Chondrocyte (in vitro differentiated cells): ENCODE data around the gene ZNF628. TPM values are rescaled to one million over a fixed set of nuclear protein-coding genes. Genes with fewer than 3 reads are reported as not detected.
A peak's percentile ranks its signal among the peaks of the same experiment; 100 is the strongest.

Experiments used
- DNase-seq: peaks from one replicate; pipeline ENCODE4 v3.0.0; 2021; ENCODE audit warnings: mixed read lengths, low spot score
- H3K27ac Mint-ChIP-seq: one replicate; pipeline ENCODE4 v1.8.0; 2021; ENCODE audit warnings: mild to moderate bottlenecking, moderate library complexity, mixed read lengths; ENCODE audit not compliant: unreplicated experiment
- H3K27me3 Mint-ChIP-seq: 2 replicates; pipeline ENCODE4 v1.8.0; 2021; ENCODE audit warnings: low read depth, mixed read lengths
- H3K36me3 Mint-ChIP-seq: 2 replicates; pipeline ENCODE4 v1.8.0; 2021; ENCODE audit warnings: low read depth, mixed read lengths
- H3K4me1 Mint-ChIP-seq: 2 replicates; pipeline ENCODE4 v1.8.0; 2021; ENCODE audit warnings: low read depth, mild to moderate bottlenecking, mixed read lengths
- H3K4me3 Mint-ChIP-seq: one replicate; pipeline ENCODE4 v1.8.0; 2021; ENCODE audit warnings: mild to moderate bottlenecking, moderate library complexity, mixed read lengths; ENCODE audit not compliant: unreplicated experiment
- H3K9me3 Mint-ChIP-seq: 2 replicates; pipeline ENCODE4 v1.8.0; 2021; ENCODE audit warnings: low read depth, mixed read lengths
- total RNA-seq: library from RNA; stranded (reverse); gene quantifications from 3 replicates; pipeline ENCODE4 v1.2.1, GENCODE V29; 2021
- TF ChIP-seq, protein P1 (sequence below): fragments of 200-600 bp; sonication (generic); IDR thresholded peaks from 2 replicates; pipeline ENCODE4 v1.5.0; 2021; ENCODE audit warnings: antibody characterized with exemption, mild to moderate bottlenecking, moderate library complexity

The ZNF628 gene
- total RNA-seq, 1 donor from 2014 or later, result 9.4 TPM

DNA sequence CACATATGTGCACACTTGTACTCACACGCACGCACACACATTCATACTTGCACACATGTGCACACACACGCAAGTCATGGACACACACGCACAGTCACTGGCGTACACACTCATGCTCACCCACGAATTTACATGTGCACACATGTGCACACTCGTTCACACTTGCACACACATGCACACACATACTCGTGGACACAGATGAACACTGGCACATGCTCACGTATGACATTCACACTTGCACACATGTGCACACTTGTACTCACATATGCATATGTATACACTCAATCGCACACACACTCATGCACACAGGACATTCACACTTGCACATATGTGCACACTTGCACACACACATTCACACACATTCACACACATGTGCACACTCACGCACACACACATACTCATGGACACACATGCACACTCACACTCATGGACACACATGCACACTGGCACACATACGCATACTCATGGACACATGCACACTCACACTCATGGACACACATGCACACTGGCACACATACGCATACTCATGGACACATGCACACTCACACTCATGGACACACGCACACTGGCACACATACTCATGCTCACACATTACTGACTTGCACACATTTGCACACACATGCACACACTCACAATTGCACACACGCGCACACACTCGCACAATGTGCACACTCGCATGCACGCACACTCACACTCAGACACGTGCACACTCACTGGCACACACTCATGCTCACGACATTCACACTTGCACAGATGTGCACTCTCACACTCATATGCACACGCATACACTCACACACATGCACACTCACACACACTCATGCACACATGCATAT lies 51.0 kb downstream of the ZNF628 start:
- DNase-seq, result no peak

DNA sequence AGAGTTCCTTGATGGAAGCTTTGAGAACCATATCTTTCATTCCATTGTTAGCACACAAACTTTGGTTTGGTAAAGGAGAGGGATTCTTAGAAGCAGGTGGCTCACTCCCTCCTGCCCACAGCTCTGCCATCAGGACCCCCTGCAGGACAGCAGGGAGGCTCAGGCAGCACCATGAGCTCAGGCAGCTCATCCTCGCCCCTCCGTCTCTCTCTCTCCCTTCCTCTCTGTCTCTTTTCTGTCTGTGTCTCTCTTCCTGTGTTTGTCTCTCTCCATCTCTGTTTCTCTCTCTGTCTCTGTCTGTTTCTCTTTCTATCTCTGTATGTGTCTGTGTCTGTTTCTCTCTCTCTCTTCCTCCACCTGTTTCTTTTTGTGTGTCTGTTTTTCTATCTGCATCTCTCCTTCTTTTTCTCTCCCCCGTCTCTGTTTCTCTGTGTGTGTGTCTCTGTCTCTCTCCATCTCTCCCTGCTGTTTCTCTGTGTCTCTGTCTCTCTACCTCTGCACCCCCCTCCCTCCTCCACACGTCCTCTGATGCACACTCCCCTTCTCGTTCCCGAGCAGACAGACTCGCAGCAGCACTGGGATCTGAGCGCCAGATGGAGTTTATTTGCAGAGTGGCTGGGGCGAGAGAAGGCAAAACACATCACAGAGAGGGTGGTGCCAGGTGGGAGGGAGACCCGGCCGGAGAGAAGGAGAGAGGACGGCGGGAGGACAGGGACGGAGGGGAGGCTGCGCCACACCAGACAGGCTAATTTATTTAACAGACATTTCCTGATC lies 51.8 kb downstream of the ZNF628 start:
- Mint-ChIP-seq H3K4me3 (no peak overlapping the region), H3K9me3 (no peaks in the 10 kb centered on the region), H3K27ac (no peak overlapping the region), H3K27me3 (no peaks in the 10 kb centered on the region), H3K4me1 (peaks cover 3% of the 10 kb centered on the region), H3K36me3 (no peaks in the 10 kb centered on the region)
- TF ChIP-seq, protein P1, sequence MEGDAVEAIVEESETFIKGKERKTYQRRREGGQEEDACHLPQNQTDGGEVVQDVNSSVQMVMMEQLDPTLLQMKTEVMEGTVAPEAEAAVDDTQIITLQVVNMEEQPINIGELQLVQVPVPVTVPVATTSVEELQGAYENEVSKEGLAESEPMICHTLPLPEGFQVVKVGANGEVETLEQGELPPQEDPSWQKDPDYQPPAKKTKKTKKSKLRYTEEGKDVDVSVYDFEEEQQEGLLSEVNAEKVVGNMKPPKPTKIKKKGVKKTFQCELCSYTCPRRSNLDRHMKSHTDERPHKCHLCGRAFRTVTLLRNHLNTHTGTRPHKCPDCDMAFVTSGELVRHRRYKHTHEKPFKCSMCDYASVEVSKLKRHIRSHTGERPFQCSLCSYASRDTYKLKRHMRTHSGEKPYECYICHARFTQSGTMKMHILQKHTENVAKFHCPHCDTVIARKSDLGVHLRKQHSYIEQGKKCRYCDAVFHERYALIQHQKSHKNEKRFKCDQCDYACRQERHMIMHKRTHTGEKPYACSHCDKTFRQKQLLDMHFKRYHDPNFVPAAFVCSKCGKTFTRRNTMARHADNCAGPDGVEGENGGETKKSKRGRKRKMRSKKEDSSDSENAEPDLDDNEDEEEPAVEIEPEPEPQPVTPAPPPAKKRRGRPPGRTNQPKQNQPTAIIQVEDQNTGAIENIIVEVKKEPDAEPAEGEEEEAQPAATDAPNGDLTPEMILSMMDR, result peak; percentile 57
- no peak for DNase-seq

More for the DNA sequence above, 51.0 kb downstream of the ZNF628 start:
- Mint-ChIP-seq H3K36me3 (no peaks in the 10 kb centered on the region), H3K27ac (no peak overlapping the region), H3K9me3 (no peaks in the 10 kb centered on the region), H3K4me3 (no peak overlapping the region), H3K27me3 (no peaks in the 10 kb centered on the region), H3K4me1 (peaks cover 3% of the 10 kb centered on the region)
- TF ChIP-seq, protein P1, result no peak

DNA sequence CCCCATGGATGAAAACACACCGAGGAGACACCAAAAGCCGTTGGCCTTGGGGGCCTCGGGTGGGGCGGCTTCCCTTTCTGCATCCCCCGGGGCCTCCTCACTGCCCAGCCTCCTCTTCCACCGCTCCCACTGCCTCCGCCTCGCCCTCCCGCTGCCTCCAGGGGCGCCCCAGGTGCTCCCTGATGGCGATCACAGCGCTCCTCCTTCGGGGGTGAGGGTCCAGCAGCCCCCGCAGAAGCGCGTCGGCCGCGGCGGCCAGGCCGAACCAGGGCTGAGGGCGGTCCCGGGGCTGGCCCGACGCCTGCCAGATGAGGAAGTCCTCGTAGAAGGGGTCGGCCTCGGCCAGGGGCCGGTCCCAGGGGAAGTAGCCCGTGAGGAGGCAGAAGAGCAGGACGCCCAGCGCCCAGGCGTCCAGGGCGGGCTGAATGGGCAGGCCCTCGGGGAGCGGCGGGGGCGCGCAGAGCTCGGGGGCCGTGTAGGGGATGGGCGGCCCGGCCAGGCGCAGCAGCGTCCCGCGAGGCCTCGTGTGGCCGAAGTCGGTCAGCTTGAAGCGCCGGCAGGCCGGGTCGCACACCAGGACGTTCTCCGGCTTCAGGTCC lies 53.3 kb downstream of the ZNF628 start:
- H3K27me3 Mint-ChIP-seq, result no peaks in the 10 kb centered on the region
- TF ChIP-seq, protein P1, result no peak
- H3K9me3 Mint-ChIP-seq, result no peaks in the 10 kb centered on the region
- peaks cover 3% of the 10 kb centered on the region for H3K4me1 Mint-ChIP-seq
- H3K36me3 Mint-ChIP-seq, result no peaks in the 10 kb centered on the region
- no peak overlapping the region for H3K4me3 Mint-ChIP-seq
- H3K27ac Mint-ChIP-seq, result no peak overlapping the region
- no peak for DNase-seq

DNA sequence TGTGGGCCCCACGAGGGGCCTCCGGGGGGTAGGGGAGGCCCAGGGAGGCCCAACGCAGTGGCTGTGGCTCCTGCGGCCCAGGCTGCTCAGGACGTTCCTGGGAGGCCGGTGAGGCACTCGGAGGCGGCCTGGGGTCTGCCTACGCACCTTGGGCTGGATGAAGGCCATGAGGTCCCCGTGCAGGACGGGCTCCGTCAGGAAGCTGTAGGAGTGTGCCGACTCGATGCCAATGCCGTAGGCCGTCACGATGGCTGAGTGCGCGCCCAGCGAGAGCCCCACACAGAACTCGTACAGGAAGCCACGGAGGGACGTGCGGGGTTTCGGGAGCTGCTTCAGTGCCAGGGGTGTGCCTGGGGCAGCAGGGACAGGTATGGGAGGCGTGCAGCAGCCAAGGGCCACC lies 54.6 kb downstream of the ZNF628 start:
- H3K9me3 Mint-ChIP-seq, result no peaks in the 10 kb centered on the region
- no peaks in the 10 kb centered on the region for H3K27me3 Mint-ChIP-seq
- H3K36me3 Mint-ChIP-seq, result no peaks in the 10 kb centered on the region
- H3K4me1 Mint-ChIP-seq, result no peaks in the 10 kb centered on the region
- TF ChIP-seq, protein P1, result no peak
- no peak overlapping the region for H3K4me3 Mint-ChIP-seq
- DNase-seq, result no peak
- H3K27ac Mint-ChIP-seq, result no peak overlapping the region

Other genes with a start within 250 kb of the ZNF628 start
- gene TMEM86B, start 247.9 kb upstream of the ZNF628 start, total RNA-seq, result 1.4 to 1.5 TPM (median 1.4 TPM) in 3 replicates
- 47.6 to 58.4 TPM (median 49.9 TPM) in 3 replicates for gene PPP6R1, start 217.6 kb upstream of the ZNF628 start, total RNA-seq
- 22.7 to 30.3 TPM (median 24.2 TPM) in 3 replicates for gene HSPBP1, start 196.5 kb upstream of the ZNF628 start, total RNA-seq
- 14.0 to 15.9 TPM (median 15.3 TPM) in 3 replicates for gene BRSK1, start 192.6 kb upstream of the ZNF628 start, total RNA-seq
- not detected in 3 replicates for gene TMEM150B, start 151.3 kb upstream of the ZNF628 start, total RNA-seq
- gene KMT5C, start 136.7 kb upstream of the ZNF628 start, total RNA-seq, result 9.5 to 14.6 TPM (median 9.7 TPM) in 3 replicates
- gene COX6B2, start 121.9 kb upstream of the ZNF628 start, total RNA-seq, result 0.17 to 0.23 TPM in 2 of 3 replicates, not detected in the other
- not detected in 3 replicates for gene GARIN5B, start 113.4 kb upstream of the ZNF628 start, total RNA-seq
- 2.8 to 3.7 TPM (median 3.1 TPM) in 3 replicates for gene IL11, start 106.2 kb upstream of the ZNF628 start, total RNA-seq
- 0.52 to 1.0 TPM in 2 of 3 replicates, not detected in the other for gene TMEM190, start 99.8 kb upstream of the ZNF628 start, total RNA-seq
- gene TMEM238, start 92.3 kb upstream of the ZNF628 start, total RNA-seq, result 0.59 to 1.0 TPM (median 0.85 TPM) in 3 replicates
- gene RPL28, start 90.7 kb upstream of the ZNF628 start, total RNA-seq, result 1,343 to 1,376 TPM (median 1,346 TPM) in 3 replicates
- 60.0 to 79.7 TPM (median 78.6 TPM) in 3 replicates for gene UBE2S, start 68.8 kb upstream of the ZNF628 start, total RNA-seq
- not detected in 3 replicates for gene SHISA7, start 33.3 kb upstream of the ZNF628 start, total RNA-seq
- 39.8 to 47.2 TPM (median 39.8 TPM) in 3 replicates for gene ISOC2, start 15.0 kb upstream of the ZNF628 start, total RNA-seq
- gene C19orf85, start 11.9 kb upstream of the ZNF628 start, total RNA-seq, result not detected in 3 replicates
- 32.1 to 50.0 TPM (median 33.1 TPM) in 3 replicates for gene NAT14, start 8.6 kb downstream of the ZNF628 start, total RNA-seq
- gene SSC5D, start 11.8 kb downstream of the ZNF628 start, total RNA-seq, result 33.6 to 50.0 TPM (median 34.5 TPM) in 3 replicates
- not detected in 3 replicates for gene SBK2, start 60.5 kb downstream of the ZNF628 start, total RNA-seq
- gene SBK3, start 68.9 kb downstream of the ZNF628 start, total RNA-seq, result not detected in 3 replicates
- 15.7 to 23.6 TPM (median 23.1 TPM) in 3 replicates for gene ZNF579, start 104.2 kb downstream of the ZNF628 start, total RNA-seq
- 11.3 to 14.7 TPM (median 14.4 TPM) in 3 replicates for gene FIZ1, start 122.9 kb downstream of the ZNF628 start, total RNA-seq
- gene ZNF524, start 123.7 kb downstream of the ZNF628 start, total RNA-seq, result 10.1 to 11.0 TPM (median 10.8 TPM) in 3 replicates
- 16.1 to 18.1 TPM (median 16.4 TPM) in 3 replicates for gene ZNF865, start 129.0 kb downstream of the ZNF628 start, total RNA-seq
- 6.1 to 7.9 TPM (median 6.4 TPM) in 3 replicates for gene ZNF784, start 147.9 kb downstream of the ZNF628 start, total RNA-seq
- 42.3 to 59.8 TPM (median 45.0 TPM) in 3 replicates for gene ZNF580, start 164.4 kb downstream of the ZNF628 start, total RNA-seq
- 20.8 to 24.7 TPM (median 24.2 TPM) in 3 replicates for gene ZNF581, start 167.0 kb downstream of the ZNF628 start, total RNA-seq
- 20.9 to 26.5 TPM (median 23.5 TPM) in 3 replicates for gene CCDC106, start 171.6 kb downstream of the ZNF628 start, total RNA-seq
- 119 to 137 TPM (median 129 TPM) in 3 replicates for gene U2AF2, start 178.4 kb downstream of the ZNF628 start, total RNA-seq
- gene EPN1, start 198.6 kb downstream of the ZNF628 start, total RNA-seq, result 105 to 127 TPM (median 124 TPM) in 3 replicates